ENCODE data around the gene SMIM36.

DNA sequence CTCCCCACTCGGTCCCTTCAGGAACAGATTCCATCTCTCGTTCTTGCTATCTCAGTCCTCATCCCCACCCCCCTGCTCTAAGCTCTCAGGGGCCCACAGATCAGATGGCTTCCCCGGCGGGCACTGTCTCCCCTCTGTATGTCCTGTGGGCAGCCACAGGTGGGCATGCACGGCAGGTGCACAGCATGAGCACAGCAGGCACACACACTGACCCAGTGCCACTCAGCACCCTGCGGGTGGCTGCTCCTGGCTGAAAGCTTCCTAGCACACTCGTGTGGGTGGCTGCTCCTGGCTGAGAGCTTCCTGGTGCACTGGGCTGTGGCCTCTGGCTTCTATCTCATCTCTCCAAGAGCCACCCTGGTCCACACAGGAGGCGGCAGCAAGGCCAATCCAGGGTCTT, 44.5 kb upstream of the SMIM36 start:
- TF ChIP-seq, protein P1, sequence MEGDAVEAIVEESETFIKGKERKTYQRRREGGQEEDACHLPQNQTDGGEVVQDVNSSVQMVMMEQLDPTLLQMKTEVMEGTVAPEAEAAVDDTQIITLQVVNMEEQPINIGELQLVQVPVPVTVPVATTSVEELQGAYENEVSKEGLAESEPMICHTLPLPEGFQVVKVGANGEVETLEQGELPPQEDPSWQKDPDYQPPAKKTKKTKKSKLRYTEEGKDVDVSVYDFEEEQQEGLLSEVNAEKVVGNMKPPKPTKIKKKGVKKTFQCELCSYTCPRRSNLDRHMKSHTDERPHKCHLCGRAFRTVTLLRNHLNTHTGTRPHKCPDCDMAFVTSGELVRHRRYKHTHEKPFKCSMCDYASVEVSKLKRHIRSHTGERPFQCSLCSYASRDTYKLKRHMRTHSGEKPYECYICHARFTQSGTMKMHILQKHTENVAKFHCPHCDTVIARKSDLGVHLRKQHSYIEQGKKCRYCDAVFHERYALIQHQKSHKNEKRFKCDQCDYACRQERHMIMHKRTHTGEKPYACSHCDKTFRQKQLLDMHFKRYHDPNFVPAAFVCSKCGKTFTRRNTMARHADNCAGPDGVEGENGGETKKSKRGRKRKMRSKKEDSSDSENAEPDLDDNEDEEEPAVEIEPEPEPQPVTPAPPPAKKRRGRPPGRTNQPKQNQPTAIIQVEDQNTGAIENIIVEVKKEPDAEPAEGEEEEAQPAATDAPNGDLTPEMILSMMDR (IDR thresholded peaks at IDR 0.05), result no peak
- TF ChIP-seq POLR2A (IDR thresholded peaks at IDR 0.05), result no peak
